Effector CD8-positive, alpha-beta T cell (primary cell): Measurements from ENCODE around the gene ADAMTS7.
"Not testable (repeated sequence)": the region's sequence is repeated elsewhere in the genome, so short reads cannot be mapped to it uniquely, and the experiment has no call there.

Experiments used
- DNase-seq: peaks from one replicate; lab custom pipeline; 2025; lab: John Stamatoyannopoulos, UW

ADAMTS7 gene

GRCh38 chr15:78830514-78831228 is 19.4 kb upstream of the ADAMTS7 start:
- DNase-seq: no peak

DNA sequence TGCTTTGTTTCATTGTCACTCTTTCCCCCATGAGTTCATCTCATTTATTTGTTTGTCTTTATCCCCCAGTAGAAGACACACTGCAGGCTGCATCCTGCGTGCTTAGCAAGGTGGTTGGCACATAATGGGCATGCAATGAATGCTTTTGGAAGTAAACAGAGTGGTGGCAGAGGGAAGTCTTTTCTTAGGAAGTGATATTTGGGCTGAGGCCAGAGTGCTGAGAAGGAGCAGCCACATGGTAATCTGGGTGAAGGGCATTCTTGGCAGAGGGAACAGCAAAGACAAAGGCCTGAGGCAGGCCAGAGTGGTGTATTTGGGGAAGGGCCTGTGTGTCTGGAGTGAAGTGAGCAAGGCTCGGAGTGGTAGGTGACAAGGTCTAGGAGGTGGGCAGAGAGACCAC is 17.7 kb upstream of the ADAMTS7 start:
- DNase-seq: no peak

DNA sequence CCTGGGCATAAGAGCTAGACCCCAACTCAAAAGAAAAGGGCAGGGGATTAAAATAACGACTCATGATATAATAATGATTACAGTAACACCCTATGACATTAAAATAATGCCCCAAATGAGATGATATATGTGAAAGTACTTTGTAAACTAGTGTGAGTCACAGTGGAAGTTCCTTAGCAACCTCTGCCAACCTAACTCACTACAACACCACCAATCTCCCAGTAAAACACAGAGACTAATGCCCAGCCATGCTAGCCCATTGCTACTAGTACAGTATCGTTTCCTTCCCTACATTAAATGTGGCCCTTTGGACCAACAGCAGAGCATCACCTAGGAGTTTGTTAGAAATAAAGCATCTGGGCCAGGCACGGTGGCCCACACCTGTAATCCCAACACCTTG is 11.2 kb upstream of the ADAMTS7 start:
- no peak for DNase-seq

DNA sequence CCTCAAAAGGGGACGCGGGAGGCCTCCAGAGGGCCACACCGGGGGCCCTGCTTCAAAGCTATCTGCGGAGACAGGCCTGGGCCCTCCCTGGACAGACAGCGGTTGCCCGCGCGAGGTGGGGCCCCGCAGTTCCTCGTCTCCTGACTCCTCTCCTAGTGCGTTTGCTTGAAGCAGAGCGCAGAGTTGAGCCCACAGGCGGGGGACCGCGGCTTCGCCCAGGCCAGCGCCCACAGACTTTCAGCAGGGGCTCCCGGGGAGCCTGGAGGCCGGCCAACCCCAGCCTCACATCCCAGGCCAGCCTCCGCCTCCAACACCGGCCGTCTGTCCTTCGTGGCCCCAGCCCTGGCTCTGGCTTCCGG is 540 bp upstream of the ADAMTS7 start:
- no peak for DNase-seq

DNA sequence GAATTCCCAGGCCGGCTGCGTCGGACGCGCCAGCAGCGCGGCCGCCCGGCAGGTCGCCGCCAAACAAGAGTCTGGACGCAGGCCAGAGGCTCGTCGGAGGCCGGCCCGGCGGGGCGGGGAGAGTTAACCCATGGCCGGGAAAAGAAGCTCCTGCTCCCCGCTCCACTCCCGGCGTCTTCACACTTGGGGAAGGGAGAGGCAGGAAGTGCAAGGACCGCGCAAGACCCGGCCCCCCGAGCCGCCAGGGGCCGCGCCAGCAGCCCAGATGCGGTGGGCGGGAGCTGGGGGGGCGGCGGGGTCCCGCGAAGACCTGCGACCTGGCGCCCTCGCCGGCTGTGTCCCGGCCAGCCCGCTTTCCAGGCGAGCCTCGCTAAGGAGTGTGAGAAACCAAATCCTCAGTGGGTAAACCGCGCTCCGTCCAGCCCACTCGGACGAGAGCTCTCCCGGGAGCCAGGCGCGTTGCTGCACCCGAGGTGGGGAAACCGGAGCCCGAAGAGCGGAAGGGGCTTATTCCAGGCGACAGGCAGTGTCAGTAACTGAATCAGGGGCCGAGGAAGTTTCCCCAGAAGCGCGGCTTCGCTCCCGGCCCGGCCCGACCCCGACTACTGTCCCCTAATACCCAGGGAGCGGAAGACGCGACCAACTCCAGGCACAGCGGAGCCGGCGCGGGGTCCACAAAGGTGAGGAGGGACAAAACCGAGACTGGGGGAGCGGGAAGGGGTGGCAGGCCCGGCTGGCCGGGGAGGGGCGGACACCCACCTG is 721 bp downstream of the ADAMTS7 start:
- no peak for DNase-seq

GRCh38 chr15:78810003-78810361 is 1.3 kb downstream of the ADAMTS7 start:
- no peak for DNase-seq

GRCh38 chr15:78808550-78808949 is 2.7 kb downstream of the ADAMTS7 start:
- DNase-seq: no peak

GRCh38 chr15:78807359-78807758 is 3.9 kb downstream of the ADAMTS7 start:
- no peak for DNase-seq

- no peak for DNase-seq
Observed at GRCh38 chr15:78804391-78804792, 6.9 kb downstream of the ADAMTS7 start.

- no peak for DNase-seq
Observed at GRCh38 chr15:78800806-78801205, 10.5 kb downstream of the ADAMTS7 start.

GRCh38 chr15:78800189-78800588 is 11.1 kb downstream of the ADAMTS7 start:
- DNase-seq: no peak

- not testable (repeated sequence) for DNase-seq
Observed at GRCh38 chr15:78799102-78799501, 12.2 kb downstream of the ADAMTS7 start.

- DNase-seq: not testable (repeated sequence)
Observed at GRCh38 chr15:78798355-78798754, 12.9 kb downstream of the ADAMTS7 start.

DNA sequence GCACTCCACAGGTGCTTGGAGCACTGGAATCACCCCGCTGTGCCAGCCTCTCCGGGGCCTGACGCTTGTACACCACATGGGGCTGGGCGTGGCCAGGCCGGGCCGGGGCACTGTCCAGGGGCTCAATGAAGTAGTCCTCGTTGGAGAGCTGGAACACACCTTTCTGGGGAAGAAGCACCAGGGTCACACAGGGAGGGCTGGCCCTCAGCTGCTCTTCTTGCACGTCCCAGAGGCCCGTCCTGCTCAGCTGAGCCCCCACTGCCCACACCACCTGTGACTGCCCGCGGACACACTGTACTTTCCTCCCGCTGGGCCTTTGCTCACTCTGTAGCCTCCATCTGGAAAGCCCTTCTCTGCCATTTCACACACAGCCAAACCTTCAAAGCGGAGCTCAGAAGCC is 13.3 kb downstream of the ADAMTS7 start:
- no peak for DNase-seq

- DNase-seq: no peak
Observed at GRCh38 chr15:78796510-78796909, 14.8 kb downstream of the ADAMTS7 start.

GRCh38 chr15:78795043-78795442 is 16.2 kb downstream of the ADAMTS7 start:
- DNase-seq: no peak

DNA sequence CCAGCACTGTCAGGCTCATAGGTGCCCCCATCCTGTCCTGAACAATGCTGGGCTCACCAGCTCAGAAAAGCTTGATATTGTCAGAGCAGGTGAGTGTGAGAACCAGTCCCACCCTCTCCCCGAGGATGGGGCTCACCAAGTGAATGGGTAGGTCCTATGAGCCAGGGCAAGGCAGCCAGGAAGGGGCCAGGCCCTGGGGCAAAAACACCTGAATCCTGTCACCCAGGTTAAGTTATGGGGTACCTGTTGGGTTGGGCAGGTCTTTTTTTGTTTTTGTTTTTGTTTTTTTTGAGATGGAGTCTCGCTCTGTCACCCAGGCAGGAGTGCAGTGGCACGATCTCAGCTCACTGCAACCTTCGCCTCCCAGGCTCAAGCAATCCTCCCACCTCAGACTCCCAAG is 16.8 kb downstream of the ADAMTS7 start:
- DNase-seq: not testable (repeated sequence)

DNA sequence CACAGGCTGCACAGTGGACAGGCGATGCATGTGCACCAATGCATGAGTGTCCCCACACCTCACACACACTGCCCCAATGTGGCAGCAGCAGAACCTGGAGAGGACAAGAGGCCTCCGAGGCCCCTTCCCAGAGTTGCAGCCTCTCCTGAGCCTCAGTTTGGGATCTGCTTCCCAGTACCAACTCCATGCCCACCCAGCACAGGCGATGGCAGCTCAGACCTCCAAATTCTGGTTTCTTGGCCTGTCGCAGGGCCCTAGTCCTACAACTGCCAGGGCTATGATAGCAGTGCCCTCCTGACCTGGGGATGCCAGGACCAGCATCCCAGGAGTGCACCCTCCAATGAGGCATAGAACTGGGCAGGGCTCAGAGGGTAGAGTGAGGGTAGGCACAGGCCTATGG is 19.9 kb downstream of the ADAMTS7 start:
- no peak for DNase-seq

GRCh38 chr15:78790027-78790426 is 21.2 kb downstream of the ADAMTS7 start:
- no peak for DNase-seq

GRCh38 chr15:78789615-78790014 is 21.6 kb downstream of the ADAMTS7 start:
- no peak for DNase-seq

DNA sequence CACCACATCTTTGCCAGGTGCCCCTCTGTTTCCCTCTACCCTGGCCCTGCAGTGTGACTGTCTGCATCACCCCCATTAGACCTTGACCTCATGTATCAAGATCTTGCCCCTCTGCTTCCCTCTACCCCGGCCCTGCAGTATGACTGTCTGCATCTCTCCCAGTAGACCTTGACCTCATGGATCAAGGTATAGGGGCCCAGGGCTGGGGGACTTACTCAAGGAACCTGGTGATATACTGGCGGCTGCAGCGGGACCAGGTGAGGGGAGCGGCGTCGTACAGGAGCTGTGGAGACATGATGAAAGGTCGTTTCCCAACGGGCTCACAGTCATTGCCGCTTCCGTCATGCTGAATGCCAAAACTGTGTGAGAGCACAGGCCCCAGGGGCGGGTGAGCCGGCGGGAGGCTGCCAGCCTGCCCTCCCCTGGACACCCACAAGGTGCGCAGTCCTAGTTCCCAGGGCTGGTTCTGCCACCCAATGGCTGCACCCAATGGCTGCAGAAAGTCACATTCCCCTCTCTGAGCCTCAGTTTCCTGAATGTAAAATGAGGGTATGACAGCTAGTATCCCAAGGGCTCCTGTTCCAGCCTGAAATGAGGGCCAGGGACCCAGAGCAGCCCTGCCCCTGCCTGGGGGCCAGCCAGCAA is 23.1 kb downstream of the ADAMTS7 start:
- DNase-seq: no peak

- DNase-seq: not testable (repeated sequence)
Observed at GRCh38 chr15:78782402-78782801, 28.9 kb downstream of the ADAMTS7 start.

- not testable (repeated sequence) for DNase-seq
Observed at GRCh38 chr15:78781381-78781780, 29.9 kb downstream of the ADAMTS7 start.
